Activated CD8-positive, alpha-beta memory T cell treated with anti-CD3 and anti-CD28 coated beads for 36 hours (primary cell): ENCODE measurements around the gene SSX1. TPM values are rescaled to one million over a fixed set of nuclear protein-coding genes. Genes with fewer than 3 reads are reported as not detected.
"Not testable (repeated sequence)": the region's sequence is repeated elsewhere in the genome, so short reads cannot be mapped to it uniquely, and the experiment has no call there.

Experiments
- CTCF ChIA-PET: fragments of 350-600 bp; sonication (Branson Sonifier 250); formaldehyde crosslinking; loops from one replicate; lab custom pipeline; 2021; ENCODE audit warnings: antibody characterized with exemption; lab: Charles Lee
- POLR2A ChIA-PET: fragments of 350-600 bp; sonication (Branson Sonifier 250); formaldehyde crosslinking; loops from one replicate; lab custom pipeline; 2021; ENCODE audit warnings: antibody characterized with exemption; lab: Charles Lee
- total RNA-seq, 2 experiments: library from RNA; stranded (reverse); gene quantifications; one replicate each; pipeline ENCODE4 v1.2.3, GENCODE V29; 2021

SSX1 gene, protein sequence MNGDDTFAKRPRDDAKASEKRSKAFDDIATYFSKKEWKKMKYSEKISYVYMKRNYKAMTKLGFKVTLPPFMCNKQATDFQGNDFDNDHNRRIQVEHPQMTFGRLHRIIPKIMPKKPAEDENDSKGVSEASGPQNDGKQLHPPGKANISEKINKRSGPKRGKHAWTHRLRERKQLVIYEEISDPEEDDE
- total RNA-seq, result not detected

DNA sequence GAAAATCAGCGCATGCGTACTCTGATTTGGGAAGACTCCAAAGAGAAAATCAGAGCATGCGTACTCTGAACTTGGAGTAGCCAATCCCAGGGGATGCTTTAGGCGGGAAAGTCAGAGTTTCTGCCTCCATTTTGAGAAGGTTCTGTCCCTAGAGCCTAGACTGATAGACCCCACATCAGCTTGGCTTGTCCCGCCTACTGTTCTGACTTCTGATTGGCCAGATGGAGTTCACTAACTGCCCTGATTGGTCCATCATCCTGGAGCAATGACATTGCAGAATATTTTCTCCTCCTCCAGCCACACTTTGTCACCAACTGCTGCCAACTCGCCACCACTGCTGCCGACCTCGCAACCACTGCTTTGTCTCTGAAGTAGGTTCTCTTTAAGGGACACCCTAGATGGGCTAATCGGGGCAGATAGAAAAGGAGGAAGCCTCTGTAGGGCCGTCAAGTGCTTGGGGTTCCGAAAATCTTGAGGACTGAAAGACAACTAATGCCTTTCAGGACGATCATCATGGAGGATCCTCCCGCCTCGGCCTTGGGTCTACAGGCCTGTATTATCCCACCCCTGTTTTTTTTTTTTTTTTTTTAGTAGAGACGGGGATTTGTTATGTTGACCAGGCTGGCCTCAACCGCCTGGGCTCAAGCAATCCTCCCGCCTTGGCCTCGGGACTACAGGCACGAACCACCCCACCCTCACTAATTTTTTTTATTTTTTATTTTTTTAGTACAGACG lies at the start of gene SSX1:
Gene SSX1, plus strand, starts transcription at position 331 of the 735 bp plus-strand sequence. CDS start 1,850 bp downstream, outside the sequence.
- CTCF ChIA-PET, result not testable (repeated sequence)

DNA sequence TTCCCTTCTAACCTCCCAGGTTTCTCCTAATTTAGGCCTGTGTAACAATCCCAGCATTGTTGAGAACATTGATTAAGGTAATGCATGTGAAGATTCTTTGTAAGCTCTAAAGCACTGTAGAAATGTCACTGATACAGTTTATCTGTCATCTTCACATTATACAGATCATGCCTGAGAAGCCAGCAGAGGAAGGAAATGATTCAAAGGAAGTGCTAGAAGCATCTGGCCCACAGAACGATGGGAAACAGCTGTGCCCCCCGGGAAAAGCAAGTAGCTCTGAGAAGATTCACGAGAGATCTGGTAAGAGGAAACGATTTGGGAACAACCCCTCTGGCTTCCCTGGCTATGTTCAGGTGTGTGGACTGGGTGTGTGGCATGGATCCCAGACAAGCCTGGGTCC lies 40.9 kb upstream of the SSX1 start:
- CTCF ChIA-PET, POLR2A ChIA-PET: not testable (repeated sequence)

More for the DNA sequence above, at the start of gene SSX1:
- POLR2A ChIA-PET, result not testable (repeated sequence)

DNA sequence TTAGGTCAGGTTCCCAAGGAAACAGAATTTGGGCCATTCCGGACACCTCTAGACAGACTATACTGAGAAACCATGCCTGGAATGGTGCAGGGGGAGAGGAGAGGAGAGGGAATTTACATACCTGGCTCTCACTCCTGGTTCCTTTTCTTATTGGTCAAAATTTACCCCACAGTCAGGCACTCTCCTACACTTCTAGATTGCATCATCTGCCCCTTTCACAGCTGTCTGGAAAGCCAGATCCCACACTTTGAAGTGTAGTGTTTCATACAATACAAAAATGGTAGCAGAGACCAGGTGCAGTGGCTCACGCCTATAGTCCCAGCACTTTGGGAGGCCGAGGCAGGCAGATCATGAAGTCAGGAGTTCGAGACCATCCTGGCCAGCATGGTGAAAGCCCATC lies 31.0 kb upstream of the SSX1 start:
- CTCF ChIA-PET, POLR2A ChIA-PET: not testable (repeated sequence)

DNA sequence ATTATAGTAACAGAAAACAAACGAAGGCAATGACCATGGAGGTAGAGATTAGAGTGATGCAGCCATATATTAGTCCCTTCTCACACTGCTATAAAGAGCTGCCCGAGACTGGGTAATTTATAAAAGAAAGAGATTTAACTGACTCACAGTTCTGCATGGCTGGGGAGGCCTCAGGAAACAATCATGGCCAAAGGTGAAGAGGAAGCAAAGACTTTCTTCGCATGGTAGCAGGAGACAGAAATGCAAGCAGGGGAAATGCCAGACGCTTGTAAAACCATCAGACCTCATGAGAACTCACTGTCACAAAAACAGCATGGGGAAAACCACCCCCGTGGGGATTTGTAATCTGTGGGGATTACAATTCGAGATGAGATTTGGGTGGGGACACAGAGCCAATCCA lies 2.2 kb upstream of the SSX1 start:
- CTCF ChIA-PET, POLR2A ChIA-PET: not testable (repeated sequence)

DNA sequence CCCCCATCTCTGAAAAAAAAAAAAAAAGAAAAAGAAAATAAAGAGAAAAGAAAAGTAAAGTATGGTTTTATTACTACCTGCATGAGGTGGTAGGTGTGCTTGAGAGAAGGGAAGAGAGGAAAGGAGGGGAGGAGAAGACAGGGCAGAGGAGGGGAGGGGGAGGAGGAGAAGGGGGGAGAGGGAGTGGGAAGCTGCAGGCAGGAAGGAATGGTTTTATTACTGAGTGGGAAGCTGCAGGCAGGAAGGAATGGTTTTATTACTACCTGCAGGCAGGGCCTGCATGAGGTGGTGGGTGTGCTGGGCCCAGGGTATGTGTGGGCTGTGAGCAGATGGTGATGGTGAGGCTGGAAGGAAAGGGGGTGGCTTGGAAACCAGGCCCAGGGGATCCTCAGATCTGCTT lies 19.2 kb downstream of the SSX1 start:
- POLR2A ChIA-PET, CTCF ChIA-PET: not testable (repeated sequence)

DNA sequence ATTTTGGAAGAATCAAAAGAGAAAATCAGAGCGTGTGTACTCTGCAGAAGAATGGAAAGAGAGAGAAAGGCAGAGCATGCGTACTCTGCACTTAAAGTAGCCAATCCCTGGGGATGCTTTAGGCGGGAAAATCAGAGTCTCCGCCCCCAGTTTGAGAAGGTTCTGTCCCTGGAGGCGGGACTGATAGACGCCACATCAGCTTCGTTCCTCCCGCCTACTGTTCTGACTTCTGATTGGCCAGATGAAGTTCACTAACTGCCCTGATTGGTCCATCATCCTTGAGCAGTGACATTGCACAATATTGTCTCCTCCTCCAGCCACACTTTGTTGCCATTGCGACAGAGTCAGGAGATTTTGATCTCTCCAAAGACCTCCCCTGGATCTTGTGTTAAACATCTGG lies 23.8 kb downstream of the SSX1 start:
- POLR2A ChIA-PET, result no interaction called here
- CTCF ChIA-PET, result no interaction called here

DNA sequence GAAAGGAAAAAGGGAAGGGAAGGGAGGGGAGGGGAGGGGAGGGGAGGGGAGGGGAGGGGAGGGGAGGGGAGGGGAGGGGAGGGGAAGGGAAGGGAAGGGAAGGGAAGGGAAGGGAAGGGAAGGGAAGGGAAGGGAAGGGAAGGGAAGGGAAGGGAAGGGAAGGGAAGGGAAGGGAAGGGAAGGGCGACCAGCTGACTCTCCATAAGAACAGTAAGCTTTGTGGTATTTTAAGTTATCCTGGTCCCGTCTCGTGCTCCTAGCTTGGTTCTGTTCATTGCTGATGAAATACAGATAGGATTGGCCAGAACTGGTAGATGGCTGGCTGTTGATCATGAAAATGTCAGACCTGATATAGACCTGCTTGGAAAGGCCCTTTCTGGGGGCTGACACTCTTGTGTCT lies 25.5 kb downstream of the SSX1 start:
- POLR2A ChIA-PET, CTCF ChIA-PET: not testable (repeated sequence)

DNA sequence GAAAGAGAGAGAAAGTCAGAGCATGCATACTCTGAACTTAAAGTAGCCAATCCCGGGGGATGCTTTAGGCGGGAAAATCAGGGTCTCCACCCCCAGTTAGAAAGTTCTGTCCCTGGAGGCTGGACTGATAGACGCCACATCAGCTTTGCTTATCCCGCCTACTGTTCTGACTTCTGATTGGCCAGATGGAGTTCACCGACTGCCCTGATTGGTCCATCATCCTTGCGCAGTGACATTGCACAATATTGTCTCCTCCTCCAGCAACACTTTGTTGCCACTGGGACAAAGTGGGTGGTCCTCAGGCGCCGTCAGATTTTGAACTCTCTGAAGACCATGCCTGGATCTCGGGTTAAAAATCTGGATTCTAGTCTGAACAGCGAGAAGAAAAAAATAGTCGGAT lies 51.0 kb downstream of the SSX1 start:
- CTCF ChIA-PET, result no interaction called here
- POLR2A ChIA-PET, result no interaction called here

DNA sequence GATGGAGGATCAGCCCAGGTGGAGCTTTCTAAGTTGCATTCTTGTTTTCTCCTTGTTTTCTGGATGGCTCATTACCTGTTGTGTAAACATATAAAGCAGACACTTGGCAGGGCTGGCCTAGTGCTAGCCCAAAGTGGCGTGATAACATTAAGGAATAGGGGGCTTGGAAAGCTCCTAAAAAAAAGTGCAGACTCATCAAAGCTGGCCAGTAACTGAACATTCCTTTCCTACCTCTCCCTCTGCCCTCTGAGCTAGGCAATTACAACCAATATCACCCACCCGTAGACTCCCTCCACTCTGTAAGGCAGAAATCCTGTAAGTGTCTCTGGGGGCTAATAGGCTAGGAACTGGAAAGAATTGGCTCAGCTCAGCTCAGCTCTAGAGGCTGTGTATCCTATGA lies 58.8 kb downstream of the SSX1 start:
- CTCF ChIA-PET, POLR2A ChIA-PET: not testable (repeated sequence)

Other genes with a start within 250 kb of the SSX1 start
- not detected for gene SPACA5, start 248.4 kb upstream of the SSX1 start, total RNA-seq
- gene ZNF630, start 183.8 kb upstream of the SSX1 start, total RNA-seq, result 1 to 10 TPM; 1.3 to 2.0 TPM
- not detected for gene SPACA5B, start 124.8 kb upstream of the SSX1 start, total RNA-seq
- gene SSX5, start 58.6 kb upstream of the SSX1 start, total RNA-seq, result not detected
- gene SSX3, start 101.3 kb downstream of the SSX1 start, total RNA-seq, result not detected
- gene SSX4, start 128.1 kb downstream of the SSX1 start, total RNA-seq, result not detected
- not detected for gene SSX4B, start 156.6 kb downstream of the SSX1 start, total RNA-seq
- gene SLC38A5, start 214.9 kb downstream of the SSX1 start, total RNA-seq, result 100 to 1,000 TPM; 180 to 191 TPM
- 100 to 1,000 TPM; 107 to 109 TPM for gene FTSJ1, start 220.8 kb downstream of the SSX1 start, total RNA-seq